Ishikawa (cell line): ENCODE measurements around the gene GOLGA1.

Experiments
- CEBPB ChIP-seq: IDR thresholded peaks from 2 replicates; pipeline ENCODE4 v1.6.1; 2012
- CREB1 ChIP-seq: IDR thresholded peaks from 2 replicates; pipeline ENCODE4 v1.6.1; 2012; ENCODE audit warnings: low read depth
- EGR1 ChIP-seq: IDR thresholded peaks from 2 replicates; pipeline ENCODE4 v1.6.1; 2012
- EP300 ChIP-seq: IDR thresholded peaks from 2 replicates; pipeline ENCODE4 v1.6.1; 2012; ENCODE audit warnings: borderline replicate concordance
- FOXM1 ChIP-seq: IDR thresholded peaks from 2 replicates; pipeline ENCODE4 v1.6.1; 2012; ENCODE audit warnings: low read depth, borderline replicate concordance
- MAX ChIP-seq: IDR thresholded peaks from 2 replicates; pipeline ENCODE4 v1.6.1; 2012
- NFIC ChIP-seq: IDR thresholded peaks from 2 replicates; pipeline ENCODE4 v1.6.1; 2012
- RAD21 ChIP-seq: IDR thresholded peaks from 2 replicates; pipeline ENCODE4 v1.6.1; 2012; ENCODE audit warnings: low read depth
- REST ChIP-seq: IDR thresholded peaks from 2 replicates; pipeline ENCODE4 v1.6.1; 2012; ENCODE audit warnings: low read depth, mild to moderate bottlenecking
- TAF1 ChIP-seq: IDR thresholded peaks from 2 replicates; pipeline ENCODE4 v1.6.1; 2012; ENCODE audit warnings: low read depth, mild to moderate bottlenecking
- TCF12 ChIP-seq: IDR thresholded peaks from 2 replicates; pipeline ENCODE4 v1.6.1; 2012; ENCODE audit warnings: low read depth
- TEAD4 ChIP-seq: IDR thresholded peaks from 2 replicates; pipeline ENCODE4 v1.6.1; 2012
- YY1 ChIP-seq: IDR thresholded peaks from 2 replicates; pipeline ENCODE4 v1.6.1; 2012; ENCODE audit warnings: low read depth
- ZBTB7A ChIP-seq: IDR thresholded peaks from 2 replicates; pipeline ENCODE4 v1.6.1; 2012; ENCODE audit warnings: low read depth
- TF ChIP-seq, protein P1 (sequence below): IDR thresholded peaks from 2 replicates; pipeline ENCODE4 v1.6.1; 2012

The GOLGA1 gene

DNA sequence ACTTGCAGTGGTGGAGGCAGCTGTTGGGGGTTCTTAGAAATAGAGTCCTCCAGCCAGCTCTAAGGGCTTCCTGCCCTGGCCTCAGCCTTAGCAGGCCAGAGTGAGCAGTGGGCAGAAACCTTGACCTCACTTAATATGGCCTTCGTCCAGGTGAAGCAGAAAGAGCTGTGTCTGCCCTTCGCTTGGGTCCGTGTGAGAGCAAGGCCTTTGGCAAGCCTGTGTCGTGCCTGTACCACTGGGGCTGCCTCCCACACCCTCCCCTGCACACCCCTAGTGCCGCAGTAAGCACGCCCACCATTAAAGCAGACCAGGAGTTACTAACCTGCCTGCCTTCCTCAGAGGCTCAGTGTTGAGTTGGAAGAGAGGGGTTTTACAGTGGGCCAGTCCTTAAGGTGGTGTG is 65.4 kb downstream of the GOLGA1 start:
- TF ChIP-seq FOXM1 (no peak), EGR1 (no peak), TEAD4 (no peak), ZBTB7A (no peak), YY1 (no peak), EP300 (no peak), TAF1 (no peak), NFIC (no peak), CEBPB (no peak), RAD21 (no peak), MAX (no peak), CREB1 (no peak), TCF12 (no peak), REST (no peak)
- TF ChIP-seq, protein P1, sequence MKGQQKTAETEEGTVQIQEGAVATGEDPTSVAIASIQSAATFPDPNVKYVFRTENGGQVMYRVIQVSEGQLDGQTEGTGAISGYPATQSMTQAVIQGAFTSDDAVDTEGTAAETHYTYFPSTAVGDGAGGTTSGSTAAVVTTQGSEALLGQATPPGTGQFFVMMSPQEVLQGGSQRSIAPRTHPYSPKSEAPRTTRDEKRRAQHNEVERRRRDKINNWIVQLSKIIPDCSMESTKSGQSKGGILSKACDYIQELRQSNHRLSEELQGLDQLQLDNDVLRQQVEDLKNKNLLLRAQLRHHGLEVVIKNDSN, result no peak

GRCh38 chr9:124873664-124874063 is 67.2 kb downstream of the GOLGA1 start:
- TF ChIP-seq TEAD4 (no peak), EGR1 (no peak), CREB1 (no peak), REST (no peak), TAF1 (no peak), YY1 (no peak), MAX (no peak), FOXM1 (no peak), TCF12 (no peak), CEBPB (no peak), RAD21 (no peak), EP300 (no peak), NFIC (no peak), ZBTB7A (no peak)
- TF ChIP-seq, protein P1, result no peak

GRCh38 chr9:124871156-124871561 is 69.7 kb downstream of the GOLGA1 start:
- TF ChIP-seq MAX (no peak), EGR1 (no peak), EP300 (no peak), TCF12 (no peak), YY1 (no peak), TEAD4 (no peak), ZBTB7A (no peak), FOXM1 (no peak), CEBPB (no peak), REST (no peak), NFIC (no peak), TAF1 (no peak), RAD21 (no peak), CREB1 (no peak)
- TF ChIP-seq, protein P1, result no peak
